ENCODE results near the gene CACHD1.

The CACHD1 gene

DNA sequence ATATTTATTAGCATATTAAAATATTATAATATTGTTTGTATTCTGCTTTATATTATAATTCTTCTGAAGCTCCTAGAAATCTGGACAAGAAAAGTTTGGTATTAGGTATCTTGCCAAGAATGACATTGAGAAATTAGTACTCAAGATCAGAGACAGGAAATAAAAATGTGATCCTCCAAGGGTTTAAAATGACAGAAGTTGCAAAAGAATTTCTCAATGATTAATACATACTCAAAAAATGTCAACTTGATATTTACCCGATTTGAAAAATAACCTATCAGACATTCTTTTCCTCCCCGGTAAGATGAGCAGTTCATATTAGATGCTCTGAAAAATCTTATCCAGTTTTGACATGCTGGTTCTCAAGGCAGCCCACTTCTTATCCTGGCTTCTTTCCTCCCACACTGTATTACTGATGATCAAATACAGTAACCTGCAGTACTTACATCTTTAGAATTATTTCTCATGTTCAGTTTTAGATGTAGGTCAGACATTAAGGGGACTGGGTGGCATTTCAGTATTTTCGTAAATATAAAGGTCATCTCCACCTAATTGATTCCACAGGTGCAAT lies 55.3 kb downstream of the CACHD1 start:
- no peak for DNase-seq

DNA sequence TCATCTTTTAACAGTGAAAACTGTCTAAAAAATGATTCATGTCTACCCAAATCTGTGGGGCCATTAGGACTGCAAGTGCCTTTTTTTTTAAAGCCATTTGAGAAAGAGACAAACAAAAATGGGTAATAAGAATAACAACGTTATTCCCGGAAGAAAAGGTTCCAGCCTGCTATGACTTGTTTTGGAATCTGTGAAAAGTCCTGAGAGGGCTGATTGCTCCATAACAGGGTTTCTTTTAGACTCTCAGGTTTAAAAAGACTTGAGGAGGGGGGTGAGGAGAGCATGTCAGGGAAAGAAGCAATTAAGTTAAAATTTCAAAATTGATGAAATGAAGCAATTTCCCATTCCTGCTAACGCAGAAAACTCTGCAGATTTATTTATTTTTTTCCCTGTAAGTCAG lies 56.4 kb downstream of the CACHD1 start:
- DNase-seq: no peak

DNA sequence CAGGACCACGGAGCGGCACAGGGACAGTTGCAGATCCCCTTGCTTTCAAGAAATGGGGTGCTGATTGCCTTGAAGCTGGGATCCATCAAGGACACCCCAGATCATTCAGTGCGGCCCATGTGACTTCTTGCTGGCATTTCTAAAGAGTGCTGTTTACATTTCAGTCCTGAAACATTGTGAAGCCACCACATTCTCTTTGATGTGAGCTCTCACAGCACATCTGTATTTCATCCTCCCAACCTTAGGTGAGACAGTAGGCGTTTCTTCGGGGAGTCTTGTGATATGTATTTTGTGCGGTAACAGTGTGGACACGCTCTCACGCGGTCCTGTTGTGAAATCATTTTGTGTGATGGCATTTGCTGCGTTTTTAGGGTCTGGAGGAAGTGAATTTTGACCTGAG lies 57.2 kb downstream of the CACHD1 start:
- DNase-seq: no peak

DNA sequence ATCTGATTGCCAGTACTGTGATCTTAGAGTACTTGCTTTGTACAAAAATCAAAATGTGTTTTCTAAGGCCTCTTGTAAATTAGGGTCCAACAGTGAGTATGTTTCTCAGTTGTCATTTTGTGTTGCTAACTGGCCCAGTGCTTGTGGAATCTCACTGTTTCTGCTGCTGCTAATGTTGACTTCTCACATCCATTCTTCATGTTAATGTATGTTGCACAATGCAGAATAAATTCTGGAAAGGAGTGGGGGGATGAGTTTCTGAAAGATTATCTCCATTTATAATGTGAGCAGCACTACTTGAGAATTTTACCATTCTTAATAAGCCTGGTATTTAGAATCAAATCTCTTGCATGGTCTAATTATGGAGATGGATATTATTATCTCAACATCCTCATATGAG lies 57.9 kb downstream of the CACHD1 start:
- DNase-seq: no peak

DNA sequence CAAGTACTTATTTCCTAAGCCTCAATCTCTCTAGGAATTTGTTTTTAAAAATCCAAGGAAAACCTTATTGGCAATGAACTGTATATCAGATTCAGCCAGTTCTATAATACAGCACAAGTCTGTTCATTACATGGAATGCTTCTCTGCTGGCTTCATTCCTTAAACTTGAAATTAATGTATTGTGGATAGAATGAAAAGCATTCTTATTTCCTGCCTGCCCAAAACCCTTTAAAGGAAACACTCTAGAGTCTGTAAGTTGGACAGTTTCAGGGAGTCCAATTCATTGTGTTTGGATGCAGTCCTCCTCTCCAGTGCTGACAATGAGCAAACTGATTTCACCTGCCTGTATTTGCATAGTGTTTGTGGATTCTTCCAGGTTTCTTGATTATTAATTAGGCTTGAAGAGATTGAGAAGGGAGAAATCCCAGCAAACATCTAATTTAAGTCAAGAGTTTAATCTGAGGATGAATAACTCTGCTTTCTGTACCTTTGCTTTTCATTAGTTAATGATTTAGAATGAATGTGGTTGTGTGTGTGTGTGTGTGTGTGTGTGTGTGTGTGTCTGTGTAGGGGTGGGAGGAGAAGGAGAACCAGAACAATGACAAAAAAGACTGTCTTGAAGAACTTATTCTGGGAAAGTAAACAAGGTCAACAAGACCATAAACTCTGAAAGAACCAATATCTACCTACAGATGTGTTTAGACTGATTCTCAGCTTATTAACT lies 61.2 kb downstream of the CACHD1 start:
- no peak for DNase-seq

DNA sequence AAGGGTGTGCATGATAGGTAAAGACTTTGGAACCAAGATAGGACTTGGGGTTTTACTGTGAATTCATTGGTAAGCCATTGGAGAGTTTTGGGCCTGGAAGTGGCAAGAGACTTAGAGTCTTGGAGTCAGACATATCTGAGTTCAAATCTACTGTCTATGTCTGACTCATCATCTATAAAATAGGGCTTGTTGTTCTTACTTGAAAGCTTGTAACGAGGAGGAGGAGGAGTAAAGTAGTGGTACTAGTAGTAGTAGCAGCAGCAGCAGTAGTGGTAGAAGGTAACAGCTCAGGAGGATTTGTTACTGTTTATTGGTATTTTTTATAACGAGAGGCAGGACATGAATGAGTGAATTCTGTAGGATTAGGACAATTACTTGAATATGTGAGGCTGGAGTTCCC lies 62.7 kb downstream of the CACHD1 start:
- no peak for DNase-seq

DNA sequence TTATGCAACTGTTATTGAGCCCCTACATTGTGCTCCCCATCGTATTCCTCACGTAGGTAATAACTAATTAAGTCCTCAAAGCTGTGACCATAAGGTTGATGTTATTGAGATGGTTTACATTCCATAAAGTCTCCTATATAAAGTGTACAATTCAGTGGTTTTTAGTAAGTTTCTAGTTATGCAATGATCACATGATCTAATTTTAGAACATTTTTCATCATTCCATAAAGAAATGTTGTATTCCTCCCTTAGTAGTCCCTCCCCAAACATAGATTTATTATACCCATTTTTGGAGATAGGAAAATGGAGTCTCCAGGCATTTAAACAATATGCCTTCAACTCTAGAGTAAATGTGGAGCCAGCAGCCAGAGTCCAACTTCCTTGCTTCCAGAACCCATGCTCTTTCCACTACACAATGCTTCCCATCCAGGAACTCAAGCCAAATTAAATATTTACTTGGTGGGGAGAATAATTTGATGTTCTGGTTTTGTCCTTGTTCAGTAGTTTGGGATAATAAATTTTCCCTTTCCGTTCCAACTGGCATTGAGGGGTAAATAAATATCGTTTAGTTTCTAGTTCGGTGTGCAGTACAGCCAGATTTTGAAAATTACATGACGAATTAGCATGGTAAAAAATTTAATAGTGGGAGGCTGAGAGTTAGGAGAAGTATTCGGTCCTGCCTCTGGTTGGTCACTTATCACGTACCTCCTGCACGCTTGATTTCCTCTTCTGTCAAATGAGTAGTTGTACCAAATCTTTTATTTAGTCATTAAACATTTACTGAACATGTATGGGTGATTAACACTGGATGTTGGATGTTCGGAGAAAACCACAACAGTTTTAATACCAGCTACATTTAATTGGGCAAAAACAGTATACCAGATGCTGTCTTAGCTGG lies 66.3 kb downstream of the CACHD1 start:
- DNase-seq: no peak

DNA sequence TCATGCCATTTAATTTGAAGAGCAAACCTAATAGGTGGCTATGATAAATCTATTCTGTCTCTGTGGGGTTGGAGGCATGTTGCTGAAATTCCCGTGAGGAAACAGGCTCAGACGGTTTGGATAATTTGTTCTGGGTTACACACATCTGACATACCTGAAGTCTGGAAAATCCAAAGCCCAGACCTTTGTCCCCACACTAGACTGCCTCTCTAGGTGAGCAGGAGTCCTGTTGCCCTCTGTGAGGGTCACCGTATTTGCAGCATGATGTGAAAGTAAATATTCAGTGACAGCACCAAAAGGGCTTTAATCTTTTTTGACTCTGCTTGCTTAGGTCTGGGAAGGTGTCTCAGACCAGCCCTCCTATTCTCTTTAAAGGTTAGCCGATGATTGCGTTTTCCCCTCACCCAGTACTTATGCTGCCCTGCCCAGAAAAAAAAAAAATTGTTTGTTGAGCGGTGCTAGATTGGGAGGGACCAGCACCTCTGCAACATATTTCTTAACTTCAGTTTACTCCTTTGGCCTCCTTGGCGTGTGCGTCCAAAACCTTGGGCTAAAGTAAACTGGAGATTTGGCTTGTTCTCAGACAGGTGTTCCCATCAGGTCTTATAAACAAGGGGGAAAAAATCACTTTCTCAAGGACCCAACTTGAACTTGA lies 67.0 kb downstream of the CACHD1 start:
- no peak for DNase-seq

DNA sequence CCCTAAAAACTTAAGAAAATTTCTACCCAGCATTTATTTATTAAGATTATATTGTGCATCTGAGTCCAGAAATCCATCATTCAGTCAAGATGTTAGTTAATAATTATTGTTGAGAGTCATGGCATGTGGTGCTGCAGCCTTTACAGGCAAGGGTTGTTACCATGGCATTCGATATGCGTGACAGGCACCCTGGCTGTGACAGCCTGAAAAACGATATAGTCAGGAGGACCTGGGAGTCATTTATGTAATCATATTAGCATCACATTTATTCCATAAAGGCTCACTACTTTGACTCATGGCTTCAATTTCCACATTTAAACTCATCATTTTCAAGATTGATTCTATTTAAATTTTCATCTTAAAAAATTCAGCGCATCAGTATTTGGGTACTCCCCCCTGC lies 68.0 kb downstream of the CACHD1 start:
- no peak for DNase-seq

DNA sequence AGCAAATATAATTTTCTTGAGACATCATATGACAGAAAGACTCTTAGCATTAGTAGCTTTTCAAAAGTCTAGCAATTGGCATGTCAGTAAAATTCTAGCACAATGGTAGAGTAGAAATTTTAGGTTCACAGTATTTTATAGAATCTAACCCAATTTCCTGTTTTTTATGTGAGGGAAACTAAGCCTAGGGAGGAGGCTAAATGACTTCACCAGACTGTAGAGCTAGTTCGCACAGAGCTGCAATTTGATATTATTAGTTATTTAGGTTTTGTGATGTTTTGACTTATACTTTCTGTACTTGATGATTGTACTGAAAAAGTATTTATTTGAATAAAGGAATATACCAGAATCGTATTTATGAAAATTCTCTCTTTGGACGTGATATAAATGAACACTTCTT lies 68.5 kb downstream of the CACHD1 start:
- DNase-seq: no peak

DNA sequence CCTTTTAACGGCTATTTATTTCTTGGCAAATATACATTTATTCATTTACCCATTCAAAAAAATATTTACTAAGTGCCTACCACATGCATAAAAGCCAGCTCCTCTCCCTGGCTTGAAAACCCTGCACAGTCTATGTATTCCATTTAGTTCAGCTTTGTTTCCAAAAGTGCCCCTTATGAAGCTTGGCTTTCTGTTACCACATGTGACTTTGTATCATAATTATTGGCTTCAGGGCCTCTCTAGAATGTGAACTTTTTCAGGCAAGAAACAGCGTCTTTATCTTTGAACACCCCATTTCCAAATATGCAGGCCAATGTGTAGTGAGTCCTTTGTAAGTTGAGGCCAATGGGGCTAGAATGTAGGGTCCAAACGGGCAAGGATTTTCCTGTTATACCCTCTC lies 69.4 kb downstream of the CACHD1 start:
- DNase-seq: no peak

DNA sequence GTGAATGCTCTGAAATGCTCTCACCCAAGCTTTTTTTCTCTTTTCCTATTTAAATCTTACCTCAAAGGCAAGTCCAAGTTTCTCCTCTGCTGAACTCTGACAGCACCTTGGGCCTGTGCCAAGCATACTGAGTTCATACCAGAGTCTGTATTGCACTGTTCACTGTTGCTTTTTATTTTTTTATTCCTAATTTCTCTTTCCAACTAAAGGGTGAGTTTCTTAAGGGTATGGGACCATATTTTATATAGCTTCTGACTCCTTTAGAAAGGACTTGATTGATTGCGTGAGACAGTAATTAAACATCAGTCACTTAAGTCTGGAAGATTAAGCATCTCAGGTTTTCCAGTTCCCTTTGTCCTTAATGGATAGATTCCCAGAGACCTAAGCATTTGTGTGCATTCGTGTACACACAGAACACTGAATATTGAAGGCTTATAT lies 69.9 kb downstream of the CACHD1 start:
- no peak for DNase-seq

DNA sequence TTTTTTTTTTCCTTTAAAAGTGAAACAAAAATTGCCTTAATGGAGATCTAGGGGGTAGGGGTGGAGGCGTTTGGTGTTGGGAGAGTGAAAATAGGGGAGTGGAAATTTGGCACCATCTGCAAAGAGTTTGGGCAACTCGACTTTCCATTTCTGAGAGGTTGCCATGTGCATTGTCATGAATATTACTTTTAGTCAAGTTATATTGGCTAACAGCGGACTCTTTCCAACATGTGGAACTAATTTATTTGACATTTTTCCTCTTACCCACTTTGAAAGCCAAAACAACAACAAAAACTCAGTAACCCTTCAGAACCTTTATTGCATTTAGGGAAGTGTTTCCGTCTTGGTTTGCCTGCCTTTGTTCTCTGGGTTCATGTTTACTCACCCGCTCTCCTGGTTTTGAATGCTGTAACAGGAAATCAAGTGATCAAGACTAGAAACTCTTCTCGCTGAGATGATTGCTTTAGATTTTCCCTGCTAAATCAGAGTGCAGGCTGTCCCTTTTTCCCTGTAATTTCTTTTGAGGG lies 70.4 kb downstream of the CACHD1 start:
- no peak for DNase-seq

DNA sequence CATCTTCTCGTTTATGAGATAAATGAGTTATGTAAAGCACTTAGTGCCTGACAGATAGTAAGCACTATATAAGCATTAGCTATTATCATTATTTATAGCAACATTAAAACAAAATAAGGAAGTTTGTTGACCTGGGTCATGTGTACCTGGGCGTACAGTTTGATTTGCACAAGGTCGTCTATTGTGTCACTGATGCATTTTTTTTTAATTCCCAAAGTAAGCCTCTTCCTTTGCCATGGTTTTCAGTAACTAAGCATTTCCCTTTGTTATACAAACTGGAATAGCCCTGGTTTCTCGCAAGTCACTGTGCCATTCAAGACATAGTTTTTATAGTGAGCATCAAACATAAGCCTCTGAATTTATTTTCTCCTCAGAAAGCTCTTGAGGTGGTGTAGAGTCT lies 72.2 kb downstream of the CACHD1 start:
- no peak for DNase-seq

DNA sequence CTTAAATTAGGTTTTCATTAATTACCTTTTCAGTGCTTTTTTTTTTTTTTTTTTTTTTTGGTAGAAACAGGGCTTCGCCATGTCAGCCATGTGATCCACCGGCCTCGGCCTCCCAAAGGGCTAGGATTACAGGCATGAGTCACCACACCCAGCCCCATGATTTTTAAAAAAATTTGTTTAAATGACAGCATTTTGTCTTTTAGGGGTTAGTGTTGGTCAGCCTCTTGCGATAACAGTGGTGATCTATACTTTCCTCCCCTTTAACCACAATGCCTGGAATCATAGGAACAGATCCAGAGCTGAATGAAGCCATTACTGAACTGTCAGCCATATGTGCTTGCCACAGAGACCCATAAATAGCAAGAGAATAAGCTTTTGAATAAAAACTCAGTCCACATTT lies 73.9 kb downstream of the CACHD1 start:
- DNase-seq: no peak

DNA sequence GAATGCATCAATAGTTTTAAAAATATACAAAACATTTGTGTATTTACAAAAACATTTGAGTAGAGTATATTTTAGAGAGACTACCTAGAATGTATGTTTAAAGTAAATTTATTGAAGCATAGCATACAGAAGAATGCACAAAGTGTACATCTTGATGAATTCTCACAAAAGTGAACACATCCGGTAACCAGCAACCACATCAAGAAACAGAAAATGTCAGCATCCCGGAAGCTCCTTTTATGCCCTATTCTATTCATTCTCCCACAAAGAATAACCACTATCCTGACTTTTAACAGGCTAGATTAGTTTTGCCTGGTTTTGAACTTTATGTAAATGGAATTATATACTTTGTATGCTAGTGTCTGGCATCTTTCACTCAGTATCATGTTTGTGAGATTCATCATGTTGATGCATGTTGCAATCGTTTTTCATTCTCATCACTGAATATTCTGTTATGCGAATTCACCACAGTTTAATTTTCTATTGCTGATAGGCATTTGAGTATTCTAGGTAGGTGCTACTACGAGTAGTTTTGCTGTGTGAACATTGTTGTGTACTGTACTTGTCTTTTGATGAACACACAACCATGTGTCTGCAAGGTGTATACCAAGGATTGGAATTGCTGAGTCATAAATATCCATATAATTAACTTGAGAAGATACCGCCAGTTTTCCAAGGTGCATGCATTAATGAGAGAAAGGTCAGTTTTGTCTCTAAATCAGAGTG lies 75.4 kb downstream of the CACHD1 start:
- no peak for DNase-seq

DNA sequence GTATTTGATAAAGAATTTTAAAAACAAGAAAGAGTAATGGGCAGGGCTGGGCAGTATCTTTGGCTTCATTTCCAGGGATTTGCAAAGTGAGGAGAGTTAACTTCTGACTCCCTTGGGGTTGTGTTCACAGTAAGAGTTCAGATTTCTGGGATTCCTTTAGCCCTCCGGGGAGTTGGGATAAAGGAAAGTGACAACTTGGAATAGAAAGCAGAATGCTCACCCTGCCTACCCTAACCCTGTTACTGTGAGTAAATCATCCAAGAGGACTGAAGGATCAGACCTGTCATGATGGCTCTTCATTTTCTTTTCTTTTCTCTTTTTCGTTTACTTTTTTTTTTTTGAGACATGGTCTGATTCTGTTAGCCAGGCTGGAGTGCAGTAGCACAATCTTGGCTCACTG lies 76.1 kb downstream of the CACHD1 start:
- DNase-seq: no peak

DNA sequence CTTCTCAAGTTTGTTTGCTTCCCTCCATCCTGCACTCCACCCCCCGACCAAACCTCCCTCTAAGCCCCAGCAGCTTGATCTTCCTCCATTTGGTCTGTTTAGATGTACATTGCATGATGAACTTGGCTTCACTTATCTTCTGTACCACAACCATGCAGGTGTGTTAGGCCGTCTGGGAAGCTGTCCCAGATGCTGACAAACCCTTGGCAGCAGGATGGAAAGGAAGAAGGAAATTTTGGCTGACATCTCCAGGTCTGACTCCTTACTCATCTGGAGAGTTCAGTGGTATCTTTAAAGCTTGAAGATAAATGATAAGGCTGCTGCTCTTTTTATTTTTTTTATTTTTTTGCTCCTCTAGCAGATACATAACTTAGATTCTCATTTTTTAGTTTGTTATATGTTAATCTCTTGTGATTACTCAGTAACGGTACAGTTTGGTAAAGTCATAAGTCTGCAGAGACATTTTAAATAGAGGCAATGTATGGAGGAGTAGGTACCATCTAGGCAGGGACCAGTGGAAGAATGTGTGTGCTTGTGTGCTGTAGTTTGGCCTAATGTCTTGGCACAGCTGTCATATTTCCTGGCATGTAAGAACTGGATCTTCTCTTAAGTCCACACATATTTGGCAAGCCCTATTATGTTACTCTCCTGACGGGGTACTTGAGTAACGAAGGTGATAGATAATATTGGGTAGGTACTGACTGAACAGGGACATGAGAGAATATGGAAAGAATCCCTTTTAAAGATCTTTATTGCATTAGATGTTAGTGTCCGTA lies 79.7 kb downstream of the CACHD1 start:
- no peak for DNase-seq

DNA sequence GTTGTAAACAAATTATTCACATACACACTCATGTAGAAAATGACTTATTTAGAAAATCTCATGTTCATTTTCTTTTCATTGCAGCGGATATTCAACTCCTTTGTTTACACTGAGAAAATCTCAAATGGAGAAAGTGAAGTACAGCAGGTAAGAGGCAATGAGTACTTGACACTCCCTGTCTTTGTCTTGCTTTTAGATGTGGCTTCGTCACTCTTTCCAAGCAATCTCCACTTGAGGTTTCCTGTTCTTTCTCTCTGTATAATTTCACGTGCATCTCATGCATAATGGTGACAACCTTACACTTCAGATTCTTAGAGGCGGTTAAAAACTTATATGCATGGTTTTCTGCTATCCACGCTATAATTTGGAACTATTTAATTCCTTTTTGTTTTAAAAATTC lies 80.6 kb downstream of the CACHD1 start:
- DNase-seq: no peak

DNA sequence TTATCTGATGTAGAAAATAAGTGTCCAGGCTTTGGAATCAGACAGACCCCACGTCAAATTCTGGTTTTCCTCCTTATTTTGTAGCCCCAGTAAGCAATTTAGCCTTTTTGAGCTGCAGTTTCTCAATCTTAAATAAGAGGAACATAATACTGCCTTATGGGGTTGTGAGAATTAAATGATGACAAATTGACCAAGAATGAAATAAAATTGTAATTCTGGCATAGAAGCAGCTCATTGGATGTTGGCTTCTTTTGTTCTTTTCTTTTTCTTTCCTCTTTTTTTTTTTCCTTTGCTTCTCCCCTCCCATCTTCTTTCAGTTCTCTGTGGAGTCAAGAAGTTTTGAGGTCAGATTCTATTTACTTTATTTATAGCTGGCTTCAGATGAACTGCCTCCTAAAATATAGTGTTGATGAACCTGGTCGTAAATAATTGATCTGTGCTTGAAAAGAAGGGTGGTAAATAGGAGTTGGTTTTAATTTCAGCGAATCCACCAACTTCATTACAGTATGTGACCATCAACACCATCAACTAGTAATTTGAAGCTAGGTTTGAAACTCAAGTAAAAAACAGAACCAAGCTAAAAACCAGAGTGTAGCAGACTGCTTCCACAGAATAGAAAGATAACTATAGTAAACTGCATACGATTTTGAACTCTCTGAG lies 81.1 kb downstream of the CACHD1 start:
- no peak for DNase-seq

DNA sequence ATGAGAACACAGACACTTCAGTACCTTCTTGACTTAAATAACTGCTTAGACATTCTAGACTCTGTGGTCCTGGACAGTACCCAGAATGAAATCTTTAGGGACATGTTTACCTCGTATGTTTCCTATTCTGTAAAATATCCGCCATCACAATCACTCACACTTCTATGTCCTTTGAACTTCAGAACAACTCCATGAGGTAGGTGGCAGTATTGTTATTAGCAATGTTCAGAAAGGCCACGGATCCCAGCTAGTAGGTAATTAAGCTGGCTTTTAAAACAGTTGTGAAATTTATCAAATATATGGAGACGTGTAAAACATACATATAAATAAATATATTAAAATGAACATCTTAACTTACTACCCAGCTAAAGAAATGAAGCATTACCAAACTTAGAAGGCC lies 83.4 kb downstream of the CACHD1 start:
- DNase-seq: no peak

Measured in SIG-M5 (cell line).